MCF 10A (cell line): ENCODE results near the gene RWDD4. TPM values are rescaled to one million over a fixed set of nuclear protein-coding genes. Genes with fewer than 3 reads are reported as not detected.

Source experiments
- BruUV-seq: library from RNA; stranded (reverse); fragments of 400-500 nt; replicated peaks from 2 replicates; lab custom pipeline; 2021; lab: Mats Ljungman, UMichigan
- CTCF ChIA-PET: fragments of 300-600 bp; sonication (Branson Sonifier 250); formaldehyde crosslinking; extraction: SDS; loops from one replicate; lab custom pipeline; 2021; ENCODE audit warnings: antibody characterized with exemption, inconsistent platforms; lab: Yijun Ruan, JAX
- POLR2A ChIA-PET: fragments of 300-600, 350-650 bp; sonication (Branson Sonifier 250); formaldehyde crosslinking; extraction: SDS; loops from one replicate; lab custom pipeline; 2020; ENCODE audit warnings: antibody characterized with exemption, inconsistent platforms; lab: Yijun Ruan, JAX
- DNase-seq: peaks from one replicate; pipeline ENCODE4 v3.0.0-alpha.2; 2018; ENCODE audit not compliant: unreplicated experiment
- H3K27ac Mint-ChIP-seq: one replicate; pipeline ENCODE4 v1.8.0; 2022; ENCODE audit warnings: mild to moderate bottlenecking, low read depth, mixed read lengths; ENCODE audit not compliant: unreplicated experiment
- H3K27me3 Mint-ChIP-seq: one replicate; pipeline ENCODE4 v1.8.0; 2022; ENCODE audit warnings: mixed read lengths; ENCODE audit not compliant: insufficient read depth, unreplicated experiment
- H3K36me3 Mint-ChIP-seq: one replicate; pipeline ENCODE4 v1.8.0; 2022; ENCODE audit warnings: mild to moderate bottlenecking, moderate library complexity, mixed read lengths; ENCODE audit not compliant: insufficient read depth, unreplicated experiment
- H3K4me1 Mint-ChIP-seq: one replicate; pipeline ENCODE4 v1.8.0; 2022; ENCODE audit warnings: mixed read lengths; ENCODE audit not compliant: insufficient read depth, unreplicated experiment
- H3K4me3 Mint-ChIP-seq: one replicate; pipeline ENCODE4 v1.8.0; 2022; ENCODE audit warnings: mild to moderate bottlenecking, moderate library complexity, mixed read lengths; ENCODE audit not compliant: unreplicated experiment
- H3K9me3 Mint-ChIP-seq: one replicate; pipeline ENCODE4 v1.8.0; 2022; ENCODE audit warnings: mixed read lengths; ENCODE audit not compliant: unreplicated experiment
- intact Hi-C: fragments of 100-400 bp; cut with micrococcal nuclease; formaldehyde crosslinking; loops from 2 replicates; pipeline ENCODE4 v1.14.1; 2022
- total RNA-seq: library from RNA; stranded (reverse); gene quantifications from 2 replicates; pipeline ENCODE4 v1.2.3, GENCODE V29; 2022
- TF ChIP-seq, protein P1 (sequence below): fragments of 200-600 bp; IDR thresholded peaks from one replicate; pipeline ENCODE4 v1.8.0; 2022; ENCODE audit warnings: antibody characterized with exemption, mild to moderate bottlenecking; ENCODE audit not compliant: unreplicated experiment

Gene RWDD4
- total RNA-seq, 1 experiment from 2014 or later: 26.1 TPM

GRCh38 chr4:183624548-183624947 is 34.4 kb downstream of the RWDD4 start:
- TF ChIP-seq, protein P1, sequence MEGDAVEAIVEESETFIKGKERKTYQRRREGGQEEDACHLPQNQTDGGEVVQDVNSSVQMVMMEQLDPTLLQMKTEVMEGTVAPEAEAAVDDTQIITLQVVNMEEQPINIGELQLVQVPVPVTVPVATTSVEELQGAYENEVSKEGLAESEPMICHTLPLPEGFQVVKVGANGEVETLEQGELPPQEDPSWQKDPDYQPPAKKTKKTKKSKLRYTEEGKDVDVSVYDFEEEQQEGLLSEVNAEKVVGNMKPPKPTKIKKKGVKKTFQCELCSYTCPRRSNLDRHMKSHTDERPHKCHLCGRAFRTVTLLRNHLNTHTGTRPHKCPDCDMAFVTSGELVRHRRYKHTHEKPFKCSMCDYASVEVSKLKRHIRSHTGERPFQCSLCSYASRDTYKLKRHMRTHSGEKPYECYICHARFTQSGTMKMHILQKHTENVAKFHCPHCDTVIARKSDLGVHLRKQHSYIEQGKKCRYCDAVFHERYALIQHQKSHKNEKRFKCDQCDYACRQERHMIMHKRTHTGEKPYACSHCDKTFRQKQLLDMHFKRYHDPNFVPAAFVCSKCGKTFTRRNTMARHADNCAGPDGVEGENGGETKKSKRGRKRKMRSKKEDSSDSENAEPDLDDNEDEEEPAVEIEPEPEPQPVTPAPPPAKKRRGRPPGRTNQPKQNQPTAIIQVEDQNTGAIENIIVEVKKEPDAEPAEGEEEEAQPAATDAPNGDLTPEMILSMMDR: no peak
- BruUV-seq: no TSS peak
- CTCF ChIA-PET: no interaction called here
- Mint-ChIP-seq H3K27ac (no peak overlapping the region), H3K27me3 (no peaks in the 10 kb centered on the region), H3K9me3 (no peaks in the 10 kb centered on the region), H3K4me3 (no peak overlapping the region), H3K36me3 (no peaks in the 10 kb centered on the region), H3K4me1 (peaks cover 7% of the 10 kb centered on the region)
- POLR2A ChIA-PET: no interaction called here
- intact Hi-C loops: no loop called here
- no peak for DNase-seq

DNA sequence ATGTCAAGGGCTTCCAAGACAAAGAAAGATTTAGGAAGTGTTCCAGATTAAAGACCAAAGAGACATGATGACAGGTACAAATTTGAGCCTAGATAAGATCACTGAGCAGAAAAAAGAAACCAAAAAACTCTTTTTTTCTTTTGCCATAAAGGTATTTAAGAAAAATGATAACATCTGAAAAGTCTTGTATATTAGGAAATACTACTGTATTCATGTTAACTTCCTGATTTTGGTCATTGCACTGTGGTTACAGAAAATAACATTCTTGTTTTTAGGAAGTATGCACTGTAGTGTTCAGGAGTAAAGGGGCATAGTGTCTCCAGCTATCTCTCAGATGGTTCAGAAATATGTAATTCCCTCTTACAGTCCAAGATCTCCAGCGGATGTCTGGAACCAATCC is 37.1 kb downstream of the RWDD4 start:
- no peak overlapping the region for H3K27ac Mint-ChIP-seq
- intact Hi-C loops: no loop called here
- no peak for DNase-seq
- CTCF ChIA-PET: no interaction called here
- no peaks in the 10 kb centered on the region for H3K9me3 Mint-ChIP-seq
- BruUV-seq: no TSS peak
- H3K36me3 Mint-ChIP-seq: no peaks in the 10 kb centered on the region
- H3K27me3 Mint-ChIP-seq: no peaks in the 10 kb centered on the region
- peaks cover 7% of the 10 kb centered on the region for H3K4me1 Mint-ChIP-seq
- POLR2A ChIA-PET: no interaction called here
- TF ChIP-seq, protein P1: no peak
- H3K4me3 Mint-ChIP-seq: no peak overlapping the region

GRCh38 chr4:183620421-183620820 is 38.6 kb downstream of the RWDD4 start:
- no peak overlapping the region for H3K27ac Mint-ChIP-seq
- H3K4me3 Mint-ChIP-seq: no peak overlapping the region
- CTCF ChIA-PET: no interaction called here
- peaks cover 7% of the 10 kb centered on the region for H3K4me1 Mint-ChIP-seq
- POLR2A ChIA-PET: no interaction called here
- H3K9me3 Mint-ChIP-seq: no peaks in the 10 kb centered on the region
- TF ChIP-seq, protein P1: no peak
- H3K36me3 Mint-ChIP-seq: no peaks in the 10 kb centered on the region
- intact Hi-C loops: no loop called here
- no peaks in the 10 kb centered on the region for H3K27me3 Mint-ChIP-seq
- DNase-seq: no peak
- no TSS peak for BruUV-seq

- Mint-ChIP-seq H3K4me3 (no peak overlapping the region), H3K9me3 (no peaks in the 10 kb centered on the region), H3K4me1 (no peaks in the 10 kb centered on the region), H3K27ac (no peak overlapping the region), H3K36me3 (no peaks in the 10 kb centered on the region), H3K27me3 (no peaks in the 10 kb centered on the region)
- TF ChIP-seq, protein P1: no peak
- ChIA-PET POLR2A (no interaction called here), CTCF (no interaction called here)
- intact Hi-C loops: no loop called here
- BruUV-seq: no TSS peak
- DNase-seq: no peak
Observed at GRCh38 chr4:183618681-183619080, 40.3 kb downstream of the RWDD4 start.
